Stimulated activated CD4-positive, alpha-beta T cell treated with anti-CD3 and anti-CD28 coated beads, Interleukin-12 subunit alpha, Interleukin-12 subunit beta, amount 100 ng/mL, for 48 hours (primary cell): Measurements from ENCODE around the gene BTBD7.
"Not testable (repeated sequence)": the region's sequence is repeated elsewhere in the genome, so short reads cannot be mapped to it uniquely, and the experiment has no call there.

Source experiments
- DNase-seq, 3 donors: peaks; one replicate each; pipeline ENCODE4 v3.0.0-alpha.2; 2020; ENCODE audit warnings: low read depth in 2 of 3, low spot score in 1 of 3

The BTBD7 gene, protein sequence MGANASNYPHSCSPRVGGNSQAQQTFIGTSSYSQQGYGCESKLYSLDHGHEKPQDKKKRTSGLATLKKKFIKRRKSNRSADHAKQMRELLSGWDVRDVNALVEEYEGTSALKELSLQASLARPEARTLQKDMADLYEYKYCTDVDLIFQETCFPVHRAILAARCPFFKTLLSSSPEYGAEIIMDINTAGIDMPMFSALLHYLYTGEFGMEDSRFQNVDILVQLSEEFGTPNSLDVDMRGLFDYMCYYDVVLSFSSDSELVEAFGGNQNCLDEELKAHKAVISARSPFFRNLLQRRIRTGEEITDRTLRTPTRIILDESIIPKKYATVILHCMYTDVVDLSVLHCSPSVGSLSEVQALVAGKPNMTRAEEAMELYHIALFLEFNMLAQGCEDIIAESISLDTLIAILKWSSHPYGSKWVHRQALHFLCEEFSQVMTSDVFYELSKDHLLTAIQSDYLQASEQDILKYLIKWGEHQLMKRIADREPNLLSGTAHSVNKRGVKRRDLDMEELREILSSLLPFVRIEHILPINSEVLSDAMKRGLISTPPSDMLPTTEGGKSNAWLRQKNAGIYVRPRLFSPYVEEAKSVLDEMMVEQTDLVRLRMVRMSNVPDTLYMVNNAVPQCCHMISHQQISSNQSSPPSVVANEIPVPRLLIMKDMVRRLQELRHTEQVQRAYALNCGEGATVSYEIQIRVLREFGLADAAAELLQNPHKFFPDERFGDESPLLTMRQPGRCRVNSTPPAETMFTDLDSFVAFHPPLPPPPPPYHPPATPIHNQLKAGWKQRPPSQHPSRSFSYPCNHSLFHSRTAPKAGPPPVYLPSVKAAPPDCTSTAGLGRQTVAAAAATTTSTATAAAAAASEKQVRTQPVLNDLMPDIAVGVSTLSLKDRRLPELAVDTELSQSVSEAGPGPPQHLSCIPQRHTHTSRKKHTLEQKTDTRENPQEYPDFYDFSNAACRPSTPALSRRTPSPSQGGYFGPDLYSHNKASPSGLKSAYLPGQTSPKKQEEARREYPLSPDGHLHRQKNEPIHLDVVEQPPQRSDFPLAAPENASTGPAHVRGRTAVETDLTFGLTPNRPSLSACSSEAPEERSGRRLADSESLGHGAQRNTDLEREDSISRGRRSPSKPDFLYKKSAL

DNA sequence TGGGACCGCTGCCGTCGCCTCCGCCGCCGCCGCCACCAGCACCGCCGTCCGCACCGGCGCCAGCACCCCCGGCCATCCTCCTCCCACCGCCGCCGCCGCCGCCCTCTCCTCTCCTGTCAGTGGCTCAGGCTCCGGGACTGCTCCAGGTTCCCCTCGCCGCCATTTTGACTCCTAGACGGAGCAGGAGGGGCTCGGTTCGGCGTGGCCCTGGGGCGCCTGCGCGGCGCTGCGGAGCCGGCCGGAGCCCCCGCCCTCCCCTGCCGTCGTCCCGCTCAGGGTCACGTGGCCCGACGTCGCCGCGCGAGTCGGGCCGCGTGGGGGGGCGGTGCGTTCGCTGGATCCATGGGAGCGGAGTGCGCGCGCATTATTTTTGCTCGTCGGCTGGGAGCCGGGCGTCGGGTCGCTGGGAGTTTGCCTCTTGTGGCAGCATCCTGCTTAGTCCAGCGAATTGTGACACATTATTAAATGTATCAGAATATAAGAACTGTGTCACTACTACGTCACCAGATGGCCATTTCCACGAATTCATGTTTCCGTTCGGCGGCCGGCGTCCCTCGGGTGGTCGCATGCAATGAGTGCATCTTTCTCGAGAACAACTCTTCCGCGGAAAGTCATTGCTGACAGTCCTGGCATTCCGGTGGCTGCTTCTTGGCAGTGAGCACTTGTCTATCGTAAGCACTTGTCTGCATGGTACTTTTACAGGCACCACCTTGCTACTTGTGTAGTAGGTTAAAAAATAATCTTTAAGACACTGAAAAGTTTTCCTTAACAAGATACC is at the start of gene BTBD7:
Gene BTBD7, minus strand, starts transcription at position 184 of the 778 bp plus-strand sequence. CDS start 36,985 bp downstream, outside the sequence.
- peak; percentile 88 to 94 (median 88) for DNase-seq

DNA sequence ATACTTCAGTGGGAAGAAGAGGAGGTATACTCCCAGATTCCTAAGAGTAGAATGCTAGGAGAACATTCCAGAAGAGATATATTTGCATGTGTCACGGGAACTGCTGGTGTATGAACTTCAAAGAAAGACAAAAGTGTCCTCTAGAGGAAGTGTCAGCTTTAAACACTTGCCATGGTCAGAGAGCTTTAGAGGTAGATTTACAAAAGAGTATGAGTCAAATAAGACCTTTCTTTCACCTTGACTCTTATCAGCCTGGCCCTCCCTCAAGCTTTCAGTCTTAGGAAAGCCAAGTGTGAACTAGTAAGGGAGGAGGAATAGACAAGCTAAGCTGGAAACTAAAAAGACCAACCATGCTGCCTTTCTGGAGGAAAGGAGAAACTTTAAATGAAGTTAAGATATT is 48.8 kb upstream of the BTBD7 start:
- DNase-seq, result no peak

DNA sequence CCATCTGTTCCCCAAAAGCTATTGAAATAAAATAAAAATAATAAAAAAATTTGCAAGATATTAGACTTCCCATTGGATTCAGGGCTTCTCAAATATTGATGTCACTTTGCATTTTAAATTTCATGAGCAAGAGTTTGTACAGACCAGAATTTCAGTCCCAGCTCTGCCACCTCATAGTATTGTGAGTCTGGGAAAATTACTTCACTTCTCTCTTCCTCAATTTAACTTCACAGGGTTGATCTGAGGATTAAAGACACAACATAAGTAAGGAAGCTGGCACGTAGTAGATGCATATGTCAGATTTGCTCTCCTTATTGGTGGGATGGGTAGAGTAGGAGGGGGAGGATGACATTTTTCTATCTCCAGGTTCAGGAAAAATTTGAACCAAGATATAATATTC is 47.0 kb upstream of the BTBD7 start:
- no peak for DNase-seq

DNA sequence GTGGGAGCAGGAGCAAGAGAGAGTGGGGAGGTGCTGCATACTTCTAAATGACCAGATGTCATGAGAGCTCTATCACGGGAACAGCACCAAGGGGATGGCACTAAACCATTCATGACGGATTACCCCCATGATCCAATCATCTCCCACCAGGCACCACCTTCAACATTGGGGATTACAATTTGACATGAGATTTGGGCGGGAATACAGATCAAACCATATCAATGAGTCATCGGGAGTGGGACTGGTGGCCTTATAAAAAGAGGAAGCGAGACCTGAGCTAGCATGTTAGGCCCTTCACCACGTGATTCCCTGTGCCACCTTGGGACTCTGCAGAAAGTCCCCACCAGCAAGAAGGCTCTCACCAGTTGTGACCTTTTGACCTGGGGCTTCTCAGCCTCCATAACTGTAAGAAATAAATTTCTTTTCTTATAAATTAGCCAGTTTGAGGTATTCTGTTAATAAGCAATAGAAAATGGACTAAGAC is 42.9 kb upstream of the BTBD7 start:
- no peak for DNase-seq

DNA sequence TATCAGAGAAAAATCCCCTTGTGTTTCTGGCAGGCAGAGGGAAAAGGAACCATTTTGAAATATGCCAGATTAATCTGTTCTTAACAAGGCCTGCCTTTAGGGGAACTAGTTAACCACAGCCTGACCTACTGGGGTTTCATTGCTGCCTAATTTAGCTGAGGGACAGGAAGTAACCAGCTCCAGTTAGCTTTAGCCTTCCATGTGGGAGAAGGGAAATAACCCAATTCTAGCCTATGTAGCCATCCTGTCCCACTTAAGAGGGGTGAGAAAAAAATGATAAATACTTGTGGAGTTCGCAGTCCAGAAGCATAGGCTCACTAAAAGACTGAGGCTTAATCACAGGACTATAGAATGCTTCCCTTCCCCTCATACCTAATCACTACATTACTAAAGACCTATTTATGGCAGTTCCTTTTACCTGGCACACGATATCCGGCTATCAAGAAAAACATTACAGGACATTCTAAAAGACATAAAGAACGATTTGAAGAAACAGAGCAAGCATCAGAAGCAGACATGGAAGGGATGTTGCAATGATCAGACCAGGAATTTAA is 37.0 kb upstream of the BTBD7 start:
- no peak for DNase-seq

DNA sequence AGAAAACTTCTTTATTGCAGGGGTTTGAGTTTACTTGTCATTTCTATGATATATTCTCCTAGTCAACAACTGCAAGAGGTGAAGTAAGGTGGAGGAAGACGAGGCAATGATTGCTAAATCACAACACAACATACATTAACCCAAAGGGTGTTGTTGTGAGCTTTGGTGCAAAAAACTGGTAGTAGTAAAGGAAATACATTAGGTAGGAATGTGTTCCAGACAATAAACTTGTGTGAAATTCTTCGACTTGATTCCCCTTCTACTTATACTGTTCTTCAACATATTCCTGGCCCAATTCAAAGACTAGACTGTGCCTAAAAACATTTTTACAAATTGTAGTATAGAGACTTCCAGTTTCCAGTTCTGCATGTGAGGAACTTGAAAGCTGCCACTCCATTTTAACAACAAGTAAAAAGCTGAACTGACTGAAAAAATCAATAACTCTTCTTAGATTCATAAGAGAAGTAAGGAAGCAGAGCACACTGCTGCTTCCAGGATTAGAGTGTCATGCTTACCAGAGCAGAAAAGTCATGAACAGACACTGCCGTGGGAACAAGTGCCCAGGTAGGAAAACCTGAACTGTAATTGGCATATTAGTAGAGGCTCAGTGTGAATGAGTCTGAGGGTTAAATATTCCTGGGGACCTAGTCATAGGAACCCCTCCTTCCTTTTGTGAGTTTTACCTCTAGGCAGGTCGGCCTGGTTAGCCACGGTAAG is 36.3 kb upstream of the BTBD7 start:
- no peak for DNase-seq

DNA sequence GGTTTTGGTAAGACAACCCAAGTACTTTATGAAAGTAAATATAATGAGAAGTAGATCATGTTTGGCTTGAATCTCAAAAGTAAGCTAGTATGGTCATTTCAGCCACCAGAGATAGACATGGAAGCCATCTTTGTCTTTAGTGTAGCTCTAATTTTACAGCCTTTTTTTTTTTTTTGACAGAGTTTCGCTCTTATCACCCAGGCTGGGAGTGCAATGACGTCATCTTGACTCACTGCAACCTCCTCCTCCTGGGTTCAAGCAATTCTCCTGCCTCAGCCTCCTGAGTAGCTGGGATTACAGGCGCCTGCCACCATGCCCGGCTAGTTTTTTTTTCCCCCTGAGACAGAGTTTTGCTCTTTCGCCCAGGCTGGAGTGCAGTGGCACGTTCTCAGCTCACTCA is 22.0 kb upstream of the BTBD7 start:
- DNase-seq, result not testable (repeated sequence)

DNA sequence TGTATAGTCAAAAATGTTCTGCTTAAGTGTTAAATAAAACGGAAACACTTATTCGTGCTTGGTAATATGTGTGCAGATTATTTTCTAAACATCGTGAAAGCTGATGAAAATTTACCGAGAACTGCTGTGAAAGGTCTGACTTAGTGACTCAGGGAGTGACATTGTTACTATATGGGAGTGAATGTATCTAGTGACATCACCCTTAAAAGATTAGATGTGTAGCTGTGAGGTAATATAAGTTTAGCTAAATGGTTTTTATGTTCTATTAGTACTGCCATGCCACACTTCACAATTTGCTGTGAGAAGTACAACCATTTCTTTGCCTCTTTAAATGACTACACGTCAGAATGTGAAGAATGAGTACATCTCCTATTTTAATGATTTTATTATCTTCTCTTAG is 15.5 kb upstream of the BTBD7 start:
- no peak for DNase-seq

DNA sequence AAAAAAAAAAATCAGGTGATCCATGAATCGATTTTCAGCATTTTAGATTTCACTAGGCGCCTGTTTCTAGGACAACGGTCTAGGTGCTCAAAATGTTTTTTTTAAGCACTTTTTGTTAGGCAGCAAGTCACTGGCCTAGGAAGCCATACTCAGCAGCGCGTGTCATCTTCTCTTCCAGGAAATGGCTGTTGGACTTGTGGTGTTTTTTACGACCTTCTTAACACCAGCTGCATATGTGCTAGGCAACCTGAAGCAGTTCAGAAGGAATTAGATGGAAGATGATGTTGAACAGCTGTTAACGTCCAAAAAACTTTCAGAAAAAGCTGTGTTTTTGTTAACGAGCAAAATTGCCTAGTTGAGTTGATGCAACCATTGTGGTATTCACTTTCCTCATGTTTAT is 15.0 kb upstream of the BTBD7 start:
- no peak for DNase-seq

DNA sequence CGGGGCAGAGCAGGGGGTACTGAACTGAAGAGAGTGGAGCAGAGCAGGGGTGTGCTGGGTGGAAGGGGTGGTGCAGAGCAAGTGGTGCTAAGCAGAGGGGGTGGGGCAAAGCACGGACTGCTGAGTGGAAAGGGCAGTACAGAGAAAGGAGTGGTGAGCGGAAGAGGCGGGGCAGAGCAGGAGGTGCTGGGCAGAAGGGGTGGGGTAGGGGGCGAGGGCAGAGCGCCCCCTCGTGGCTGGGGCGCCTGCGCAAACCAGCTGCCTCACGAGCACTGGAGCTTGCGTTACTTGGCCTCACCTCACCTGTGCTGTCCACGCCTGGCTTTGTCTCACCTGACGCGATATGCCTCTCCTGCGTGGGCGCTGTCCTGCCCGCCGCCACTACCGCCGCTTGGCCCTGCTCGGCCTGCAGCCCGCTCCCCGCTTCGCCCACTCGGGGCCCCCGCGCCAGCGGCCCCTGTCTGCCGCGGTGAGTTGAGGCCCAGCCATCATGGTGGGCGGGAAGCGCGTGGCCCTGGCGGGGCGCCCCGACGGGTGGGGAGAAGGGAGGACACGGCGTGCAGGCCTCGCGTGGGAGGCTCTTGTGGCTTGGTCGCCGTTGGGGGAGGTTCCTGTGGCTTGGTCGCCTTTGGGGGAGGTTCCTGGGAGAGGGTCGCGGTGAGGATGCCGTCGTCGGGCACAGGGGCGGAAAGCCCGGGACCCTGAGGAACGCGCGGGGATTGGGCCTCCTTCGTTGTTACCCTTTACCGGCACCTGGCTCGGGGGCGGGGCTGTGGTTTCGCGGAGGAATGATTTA is 14.3 kb upstream of the BTBD7 start, which contains the start of gene COX8C:
Gene COX8C, plus strand, starts transcription at position 257 of the 796 bp plus-strand sequence. Its CDS starts 87 bp downstream, at position 344.
- no peak for DNase-seq

DNA sequence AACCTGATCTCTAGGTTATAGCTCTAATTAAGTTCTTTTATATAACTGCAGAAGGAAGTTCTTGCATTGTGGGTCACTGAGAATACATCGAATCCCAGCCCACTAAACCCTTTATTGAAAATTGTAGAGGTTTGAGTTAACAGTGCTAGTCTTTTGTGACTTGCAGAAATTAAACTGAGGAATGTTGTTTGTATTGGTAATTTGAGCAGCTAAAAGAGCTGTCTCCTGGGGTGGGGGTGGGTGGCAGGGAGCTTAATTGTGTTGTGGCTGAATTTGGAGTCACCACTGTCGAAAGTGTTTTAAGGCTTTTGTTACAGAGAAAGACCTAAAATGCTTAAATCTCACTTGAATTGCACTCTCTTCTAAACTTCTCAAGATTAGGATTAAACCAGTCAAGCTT is 11.0 kb upstream of the BTBD7 start:
- DNase-seq, result no peak

DNA sequence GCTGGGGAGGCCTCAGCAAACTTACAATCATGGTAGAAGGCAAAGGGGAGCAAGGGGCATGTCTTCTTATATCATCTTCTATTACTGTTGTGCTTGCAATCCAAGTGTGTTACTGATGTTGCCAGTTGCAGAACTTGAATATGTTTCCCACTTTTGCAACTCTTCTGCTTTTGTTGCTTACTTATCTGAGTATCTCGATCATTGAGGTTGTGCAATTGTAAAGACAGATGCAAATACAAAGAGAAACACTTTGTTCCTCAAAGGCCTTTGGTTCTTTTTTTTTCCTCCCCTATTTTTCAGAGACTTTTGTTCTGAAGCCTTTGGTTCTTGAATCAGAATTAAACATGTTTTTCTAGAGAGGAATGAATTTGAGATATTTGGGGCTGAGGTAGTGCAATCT is 10.4 kb upstream of the BTBD7 start:
- no peak for DNase-seq

DNA sequence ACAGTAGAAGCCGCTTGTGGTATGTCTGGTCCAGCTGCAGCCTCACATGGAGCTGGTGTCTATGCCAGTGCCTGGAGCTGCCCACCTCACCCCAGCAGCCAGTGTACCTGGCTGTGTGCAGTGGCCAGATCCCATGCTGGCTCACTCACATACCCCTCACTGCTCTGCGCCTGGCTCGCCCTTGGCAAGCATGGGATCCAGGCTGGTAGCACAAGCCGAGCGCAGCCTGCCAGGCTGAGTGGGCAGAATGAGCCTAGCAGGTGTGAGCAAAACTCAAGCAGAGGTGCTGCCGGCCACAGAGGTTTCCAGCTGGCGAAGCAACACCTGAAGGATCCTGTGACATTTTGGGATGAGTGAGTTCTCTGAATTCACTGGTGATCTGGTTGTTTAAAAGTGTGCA is 5.0 kb upstream of the BTBD7 start:
- no peak for DNase-seq

DNA sequence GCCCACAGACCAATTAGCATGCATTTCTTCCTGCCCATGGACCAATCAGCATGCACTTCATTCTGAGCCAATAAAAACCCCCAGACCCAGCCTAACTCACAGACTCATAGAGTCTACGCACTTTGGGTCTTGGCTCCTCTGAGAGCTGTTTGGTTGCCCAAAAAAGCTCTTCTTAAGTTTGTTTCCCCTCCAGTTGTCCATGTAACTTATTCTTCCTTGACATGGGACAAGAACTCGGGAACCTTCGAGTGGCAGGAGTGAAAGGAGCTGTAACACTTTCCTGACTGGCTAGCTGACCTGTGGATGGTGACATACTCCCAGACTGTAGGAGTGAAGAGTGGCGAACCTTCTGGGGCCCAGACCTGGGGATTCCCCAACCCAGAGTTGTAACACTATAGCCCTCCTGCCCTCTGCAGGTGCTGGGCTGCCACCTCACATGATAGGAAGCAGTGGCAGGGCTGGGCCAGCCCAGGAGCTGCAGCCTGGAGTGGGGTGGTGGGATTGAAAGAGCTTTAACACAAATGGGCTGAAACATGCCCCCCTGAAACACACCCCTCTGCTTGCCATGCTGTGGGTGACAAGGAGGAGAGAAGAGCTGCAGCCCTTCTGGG is 4.4 kb upstream of the BTBD7 start:
- no peak for DNase-seq

DNA sequence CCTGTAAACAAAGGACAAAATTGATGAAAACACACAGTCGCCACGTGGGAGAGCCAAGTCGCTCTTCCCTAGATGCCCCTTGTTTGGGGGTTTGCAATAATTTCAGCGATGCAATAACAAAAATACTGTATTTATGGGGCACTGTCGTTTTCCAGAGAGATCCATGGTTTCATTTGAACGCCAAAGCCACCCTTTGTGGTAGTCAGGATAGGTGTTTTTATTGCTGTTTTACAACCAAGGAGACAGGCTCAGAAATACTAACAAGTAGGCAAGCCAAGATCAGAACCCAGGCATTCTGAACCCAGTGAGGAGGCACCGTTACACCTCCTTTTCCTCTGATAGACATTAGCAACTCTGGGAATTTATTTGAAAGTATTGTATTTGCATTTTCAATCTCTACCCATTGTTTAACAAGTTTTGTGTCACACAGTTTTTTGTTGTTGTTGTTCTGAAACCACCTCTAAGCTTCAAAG is 831 bp upstream of the BTBD7 start:
- no peak for DNase-seq

DNA sequence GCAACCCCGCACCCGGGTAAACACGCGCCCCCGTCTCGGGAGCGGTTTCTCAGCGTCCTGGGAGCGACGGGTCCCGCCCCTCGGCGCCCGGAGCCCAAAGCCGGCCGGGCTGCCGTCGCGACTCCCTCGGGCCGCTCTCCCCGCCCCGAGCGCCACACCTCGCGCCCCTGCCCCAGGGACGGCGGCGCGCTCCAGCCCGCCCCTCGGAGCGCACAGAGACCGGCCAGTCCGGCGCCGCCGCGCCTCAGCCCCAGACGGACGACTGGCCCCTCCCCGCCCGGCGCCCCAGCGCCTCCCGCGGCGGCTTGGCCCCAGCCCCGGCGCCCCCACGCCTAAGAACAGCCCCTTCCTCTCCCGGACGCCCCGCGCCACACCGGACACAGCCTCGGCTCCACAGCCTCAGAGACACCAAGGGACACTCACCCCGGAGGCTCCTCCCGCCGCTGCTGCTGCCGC is 411 bp downstream of the BTBD7 start:
- peak in 2 of 3 donors; percentile 12 to 24 for DNase-seq

DNA sequence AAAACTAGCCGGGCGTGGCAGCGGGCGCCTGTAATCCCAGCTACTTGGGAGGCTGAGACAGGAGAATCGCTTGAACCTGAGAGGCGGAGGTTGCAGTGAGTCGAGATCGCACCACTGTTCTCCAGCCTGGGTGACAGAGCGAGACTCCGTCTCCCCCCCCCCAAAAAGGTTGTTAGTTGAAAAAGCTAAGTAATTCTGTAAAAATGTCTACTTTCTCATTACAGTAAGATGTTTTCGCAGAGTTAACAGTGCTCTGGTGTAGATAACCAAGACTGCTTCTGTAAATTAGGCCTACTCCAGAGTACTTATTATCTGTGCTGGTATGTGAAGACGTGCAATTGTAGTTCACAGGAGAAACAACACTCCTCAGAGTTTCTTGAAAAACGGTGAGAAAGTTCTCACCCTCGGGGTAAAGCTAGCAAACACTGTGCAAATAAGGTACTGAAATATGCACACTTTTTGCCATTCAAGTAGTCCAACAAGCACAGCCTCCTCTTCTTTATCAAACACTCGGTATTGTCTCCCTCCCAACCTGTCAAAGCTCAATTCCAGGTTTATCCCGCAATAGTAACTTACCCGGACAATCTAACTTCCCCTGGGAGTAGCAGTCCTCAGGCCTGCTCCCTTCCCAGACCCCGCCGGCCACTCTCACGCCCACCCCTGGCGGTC is 974 bp downstream of the BTBD7 start:
- no peak for DNase-seq
